ENCODE data around the gene CLMP.
"Not testable (repeated sequence)": the region's sequence is repeated elsewhere in the genome, so short reads cannot be mapped to it uniquely, and the experiment has no call there.

Gene CLMP

DNA sequence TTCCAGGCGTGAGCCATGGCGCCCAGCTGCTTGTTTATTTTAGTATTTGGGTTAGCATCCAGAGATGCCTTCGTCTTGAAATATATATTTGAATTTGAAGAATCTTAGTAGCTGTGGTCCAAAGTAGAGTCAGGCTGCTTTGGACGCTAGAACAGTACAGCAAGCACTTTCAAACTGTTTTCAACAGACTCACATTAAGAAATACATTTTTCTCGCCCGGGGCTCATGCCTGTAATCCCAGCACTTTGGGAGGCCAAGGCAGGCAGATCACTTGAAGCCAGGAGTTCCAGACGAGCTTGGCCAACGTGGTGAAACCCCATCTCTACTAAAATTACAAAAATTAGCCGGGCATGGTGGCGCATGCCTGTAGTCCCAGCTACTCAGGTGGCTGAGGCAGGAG is 106.2 kb downstream of the CLMP start:
- in situ Hi-C loops (cut with MboI; ENCODE audit: low sequenced_read_pairs), result not testable (repeated sequence)

DNA sequence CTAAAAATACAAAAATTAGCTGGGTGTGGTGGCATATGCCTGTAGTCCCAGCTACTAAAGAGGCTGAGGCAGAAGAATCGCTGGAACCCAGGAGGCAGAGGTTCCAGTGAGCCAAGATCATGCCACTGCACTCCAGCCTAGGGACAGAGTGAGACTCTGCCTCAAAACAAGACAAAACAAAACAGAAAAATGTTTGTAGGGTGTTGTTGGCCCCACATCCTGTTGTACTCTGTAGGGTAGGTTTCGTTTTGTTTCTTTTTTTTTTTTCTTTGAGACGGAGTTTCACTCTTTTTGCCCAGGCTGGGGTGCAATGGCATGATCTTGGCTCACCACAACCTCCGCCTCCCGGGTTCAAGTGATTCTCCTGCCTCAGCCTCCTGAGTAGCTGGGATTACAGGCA is 107.4 kb downstream of the CLMP start:
- in situ Hi-C loops (cut with MboI; ENCODE audit: low sequenced_read_pairs), result not testable (repeated sequence)

DNA sequence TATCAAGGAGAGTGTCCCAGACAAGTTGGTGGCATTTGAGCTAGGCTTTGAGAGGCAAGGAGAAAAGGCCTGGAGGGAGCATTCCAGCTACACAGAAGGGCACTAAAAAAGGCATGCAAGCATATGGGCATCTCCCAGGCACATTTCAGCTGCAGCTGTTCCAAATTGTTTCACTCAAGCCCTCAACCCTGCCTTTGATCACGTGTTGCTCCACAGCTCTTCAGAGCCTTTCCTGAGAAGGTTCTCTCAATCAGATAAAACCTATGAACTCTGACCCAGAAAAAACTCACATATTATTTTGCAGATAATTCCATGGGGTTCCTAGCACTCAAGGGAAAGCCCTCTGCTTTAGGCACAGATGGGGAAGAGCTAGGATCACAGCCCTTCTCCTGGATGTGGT is 108.7 kb downstream of the CLMP start:
- in situ Hi-C loops (cut with MboI; ENCODE audit: low sequenced_read_pairs), result no loop called here

DNA sequence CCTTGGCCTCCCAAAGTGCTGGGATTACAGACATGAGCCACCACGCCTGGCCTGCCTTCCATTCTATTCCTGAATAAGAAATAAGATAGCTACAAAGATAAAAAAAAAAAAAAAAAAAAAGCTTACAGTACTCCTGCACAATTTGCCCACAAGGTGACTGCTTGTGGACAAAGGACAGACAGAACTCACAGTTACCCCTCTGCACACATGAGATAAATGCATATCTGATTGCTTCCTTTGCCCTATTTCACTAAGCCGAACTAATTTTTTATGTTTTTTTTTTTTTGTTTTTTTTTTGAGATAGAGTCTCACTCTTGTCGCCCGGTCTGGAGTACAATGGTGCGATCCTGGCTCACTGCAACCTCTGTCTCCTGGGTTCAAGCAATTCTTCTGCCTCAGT is 109.6 kb downstream of the CLMP start:
- in situ Hi-C loops (cut with MboI; ENCODE audit: low sequenced_read_pairs), result no loop called here

DNA sequence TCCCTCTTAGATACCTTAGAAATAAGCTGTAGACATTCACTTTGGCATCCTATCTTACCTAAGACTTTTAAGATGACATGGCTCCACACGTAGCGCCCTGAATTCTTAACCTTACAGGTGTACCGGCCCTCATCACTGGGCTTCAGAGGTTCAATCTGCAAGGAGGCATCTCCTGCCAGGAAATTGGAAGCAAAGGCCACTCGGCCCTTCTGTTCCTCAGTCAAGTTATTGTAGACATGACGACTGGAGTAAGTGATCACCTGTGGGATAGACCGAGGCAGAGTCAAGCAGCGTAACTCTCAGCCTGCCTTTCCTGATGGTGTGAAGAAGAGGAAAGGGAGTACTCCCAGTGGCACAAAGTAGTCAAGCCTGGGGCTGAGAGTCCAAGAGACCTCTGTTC is 110.6 kb downstream of the CLMP start:
- in situ Hi-C loops (cut with MboI; ENCODE audit: low sequenced_read_pairs), result no loop called here

DNA sequence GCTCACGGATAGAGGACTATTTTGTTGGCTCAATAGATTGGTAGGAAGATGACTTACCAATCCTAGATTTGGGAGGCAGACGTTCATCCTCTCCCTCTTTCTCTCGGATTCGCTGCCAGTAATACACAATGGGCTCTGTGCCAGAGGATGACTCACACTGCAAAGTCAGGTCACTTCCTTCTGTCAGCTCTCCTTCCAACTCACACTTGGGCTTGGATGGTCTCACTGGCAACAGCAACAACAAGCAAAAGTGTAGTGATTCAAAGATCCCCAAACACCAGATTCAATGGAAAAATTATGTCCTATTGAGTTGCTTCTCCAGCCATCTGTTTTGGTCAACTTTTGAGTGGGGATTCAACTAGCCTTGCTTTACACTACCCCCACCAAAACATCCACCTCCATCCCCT is 111.4 kb downstream of the CLMP start:
- in situ Hi-C loops (cut with MboI; ENCODE audit: low sequenced_read_pairs), result no loop called here

DNA sequence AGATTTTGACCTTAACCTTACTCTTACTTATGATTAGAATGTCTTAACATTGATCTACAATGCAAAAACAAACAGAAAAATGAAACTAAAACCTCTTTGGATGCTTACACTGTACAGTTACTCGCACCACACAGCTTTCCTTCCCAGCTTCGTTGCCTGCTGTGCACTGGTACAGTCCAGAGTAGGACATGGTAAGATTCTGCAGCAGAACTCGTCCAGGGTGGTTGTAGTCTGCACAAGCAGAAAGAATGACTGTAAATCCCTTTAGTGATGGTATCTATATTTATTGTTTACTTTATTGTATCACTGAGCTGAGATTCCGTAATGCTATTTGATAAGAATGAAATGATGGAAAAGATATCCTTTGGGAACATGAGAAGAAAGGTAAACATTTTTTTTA is 112.1 kb downstream of the CLMP start:
- in situ Hi-C loops (cut with MboI; ENCODE audit: low sequenced_read_pairs), result no loop called here

DNA sequence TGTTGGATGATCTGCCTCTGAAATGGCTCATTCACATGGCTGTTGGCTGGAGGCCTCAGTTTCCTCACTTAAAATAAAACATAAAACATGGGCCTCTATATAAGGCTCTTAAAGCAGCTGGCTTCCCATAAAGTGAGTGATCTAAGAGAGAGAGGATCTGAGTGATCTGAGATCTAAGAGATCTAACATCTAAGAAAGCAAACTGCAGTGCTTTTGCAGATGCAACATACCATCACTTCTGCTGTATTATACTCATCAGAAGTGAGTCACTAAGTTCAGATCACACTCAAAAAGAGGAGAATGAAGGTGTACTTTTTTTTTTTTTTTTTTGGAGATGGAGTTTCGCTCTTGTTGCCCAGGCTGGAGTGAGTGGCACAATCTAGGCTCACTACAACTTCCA is 115.0 kb downstream of the CLMP start:
- in situ Hi-C loops (cut with MboI; ENCODE audit: low sequenced_read_pairs), result no loop called here

DNA sequence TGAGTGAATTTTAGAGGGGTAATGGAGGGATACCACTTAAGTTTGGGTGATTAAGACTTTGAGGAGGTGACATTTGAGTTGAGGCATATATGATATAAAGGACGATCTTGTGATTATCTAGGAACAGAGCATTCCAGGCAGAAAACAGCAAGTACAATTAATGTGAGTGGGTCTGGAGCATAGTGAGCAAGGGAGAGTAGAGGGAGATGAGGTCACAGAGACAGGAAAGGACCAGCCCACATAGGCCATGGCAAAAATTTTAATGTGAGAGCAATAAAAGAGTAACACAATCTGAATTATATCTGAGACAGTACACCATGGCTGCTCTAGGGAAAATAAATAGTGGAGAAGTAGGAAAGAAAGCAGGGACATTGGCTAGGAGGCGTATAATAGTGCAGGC is 118.6 kb downstream of the CLMP start:
- in situ Hi-C loops (cut with MboI; ENCODE audit: low sequenced_read_pairs), result no loop called here

DNA sequence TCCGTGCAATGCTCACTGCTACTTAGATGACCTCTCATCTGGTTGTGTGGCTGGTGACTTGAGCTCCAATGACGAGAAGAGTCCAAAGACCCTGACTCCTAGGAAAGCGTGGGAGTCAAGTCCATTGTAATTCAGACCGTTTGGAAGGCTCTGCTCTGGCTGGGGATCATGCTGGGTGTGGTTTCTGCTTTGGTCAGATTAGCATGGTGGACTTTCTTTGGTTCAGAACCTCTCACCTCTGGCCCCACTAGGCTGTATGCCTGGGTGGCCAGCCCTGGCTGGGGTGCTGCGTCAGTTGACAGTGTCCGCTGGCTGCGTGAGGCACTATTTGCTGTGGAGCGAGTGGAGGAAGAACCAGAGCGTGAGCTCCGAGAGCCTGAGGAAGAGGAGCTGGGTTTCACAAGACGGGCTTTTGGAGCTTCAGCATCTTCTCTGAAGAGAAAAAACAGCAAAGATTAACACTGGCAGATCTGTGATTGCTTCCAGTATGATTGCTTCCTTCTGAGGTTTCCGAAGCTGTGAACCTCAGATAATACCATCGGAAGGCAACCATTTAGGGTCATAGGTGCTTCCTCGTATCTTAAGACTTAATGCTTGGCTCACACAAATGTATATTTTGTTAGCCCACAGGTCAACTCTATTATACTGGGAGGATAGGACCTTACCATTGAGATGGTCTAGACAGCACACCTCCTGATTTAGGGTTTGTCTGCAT is 121.5 kb downstream of the CLMP start:
- in situ Hi-C loops (cut with MboI; ENCODE audit: low sequenced_read_pairs), result no loop called here

DNA sequence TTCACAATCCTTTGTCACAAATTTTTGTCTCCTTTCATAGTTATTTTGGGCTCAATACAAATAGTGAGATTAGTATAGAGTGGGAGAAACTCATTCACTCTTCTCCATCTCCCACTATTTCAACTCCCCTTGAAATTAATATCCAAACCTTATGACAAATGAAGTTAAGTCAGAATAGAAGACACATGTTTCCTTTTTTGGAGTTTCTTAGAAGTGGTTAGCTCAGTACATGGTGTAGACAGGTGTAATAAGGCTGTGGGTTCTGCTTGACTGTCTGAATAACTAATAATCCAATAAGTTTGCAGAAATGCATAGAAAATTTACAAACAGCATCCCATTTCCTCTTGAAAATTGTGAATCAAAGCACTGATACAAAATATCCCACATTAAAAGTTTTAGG is 122.3 kb downstream of the CLMP start:
- in situ Hi-C loops (cut with MboI; ENCODE audit: low sequenced_read_pairs), result no loop called here

DNA sequence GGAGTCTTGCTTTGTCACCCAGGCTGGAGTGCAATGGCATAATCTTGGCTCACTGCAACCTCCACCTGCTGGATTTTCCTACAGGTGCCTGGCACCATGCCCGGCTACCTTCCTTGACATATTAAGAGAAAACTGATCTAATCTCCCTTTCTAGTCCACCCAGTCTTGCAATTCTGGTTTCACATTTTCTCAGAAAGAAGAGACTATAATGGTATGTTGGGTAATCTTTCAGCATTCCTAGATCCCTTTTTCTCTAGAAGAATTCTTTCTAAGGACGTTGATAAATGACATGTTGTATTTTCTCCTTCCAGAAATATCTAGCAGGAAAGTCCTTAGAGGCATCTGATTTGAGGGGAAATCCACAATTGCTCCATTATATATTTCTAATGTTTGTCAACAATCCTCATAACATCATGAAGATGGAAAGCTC is 122.7 kb downstream of the CLMP start:
- in situ Hi-C loops (cut with MboI; ENCODE audit: low sequenced_read_pairs), result no loop called here

DNA sequence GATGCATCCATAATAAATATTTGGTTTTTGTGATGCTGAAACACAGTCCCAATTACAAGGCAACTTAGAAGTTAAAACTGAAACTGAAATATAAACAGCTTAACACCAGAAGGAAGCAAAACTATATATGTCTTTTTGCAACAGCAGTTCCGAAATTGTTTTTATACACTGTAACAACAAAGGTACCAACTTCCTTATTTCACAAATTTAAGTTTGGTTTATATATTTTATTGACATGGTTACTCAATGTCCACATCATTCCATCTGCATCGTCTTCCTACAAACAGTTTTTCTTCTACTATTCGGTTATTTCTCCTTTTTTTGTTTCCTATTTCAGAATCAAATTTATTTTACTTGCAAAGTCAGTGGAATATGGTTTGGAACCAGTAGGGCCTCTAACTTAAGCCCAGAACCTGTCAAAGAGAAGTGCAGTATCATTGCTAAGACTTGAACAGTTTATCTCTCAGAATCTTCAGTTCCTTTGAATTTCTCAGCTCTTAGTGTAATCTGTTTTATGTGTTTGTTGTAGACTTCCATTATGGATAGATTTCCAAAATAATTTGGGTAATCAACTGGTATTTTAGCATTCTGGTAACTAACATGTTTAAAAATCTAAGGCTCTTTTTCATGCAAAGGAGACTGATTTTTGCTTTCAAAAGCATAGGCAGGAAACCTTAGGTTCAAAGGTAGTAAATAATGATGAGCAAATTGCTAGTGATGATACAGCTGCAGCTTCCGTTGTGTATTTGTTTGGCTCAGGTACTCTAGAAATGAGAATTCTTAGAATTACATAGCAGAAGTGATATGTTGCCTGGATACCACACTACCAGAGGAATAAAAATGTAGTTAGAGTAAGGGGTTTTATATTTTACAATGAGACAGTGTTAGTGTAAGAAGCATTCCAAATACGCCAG is 124.9 kb downstream of the CLMP start:
- in situ Hi-C loops (cut with MboI; ENCODE audit: low sequenced_read_pairs), result no loop called here

DNA sequence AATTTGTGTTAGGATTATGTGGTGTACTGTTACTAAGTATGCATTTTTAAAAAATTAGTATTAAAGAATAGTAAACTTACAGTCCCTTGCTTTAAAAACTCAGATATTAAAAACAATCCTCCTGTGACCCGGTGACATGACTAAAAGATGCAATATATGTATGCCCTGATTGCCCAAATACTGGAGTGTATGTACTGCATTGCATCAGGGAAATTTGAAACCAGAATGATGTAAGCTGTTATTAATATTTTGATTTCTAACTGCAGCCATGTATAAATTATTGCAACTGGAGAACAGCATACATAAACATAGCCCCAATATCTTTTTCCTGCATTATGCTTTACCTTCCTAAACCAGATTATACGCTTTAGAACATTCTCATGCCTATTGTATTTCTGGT is 129.4 kb downstream of the CLMP start:
- in situ Hi-C loops (cut with MboI; ENCODE audit: low sequenced_read_pairs), result no loop called here

DNA sequence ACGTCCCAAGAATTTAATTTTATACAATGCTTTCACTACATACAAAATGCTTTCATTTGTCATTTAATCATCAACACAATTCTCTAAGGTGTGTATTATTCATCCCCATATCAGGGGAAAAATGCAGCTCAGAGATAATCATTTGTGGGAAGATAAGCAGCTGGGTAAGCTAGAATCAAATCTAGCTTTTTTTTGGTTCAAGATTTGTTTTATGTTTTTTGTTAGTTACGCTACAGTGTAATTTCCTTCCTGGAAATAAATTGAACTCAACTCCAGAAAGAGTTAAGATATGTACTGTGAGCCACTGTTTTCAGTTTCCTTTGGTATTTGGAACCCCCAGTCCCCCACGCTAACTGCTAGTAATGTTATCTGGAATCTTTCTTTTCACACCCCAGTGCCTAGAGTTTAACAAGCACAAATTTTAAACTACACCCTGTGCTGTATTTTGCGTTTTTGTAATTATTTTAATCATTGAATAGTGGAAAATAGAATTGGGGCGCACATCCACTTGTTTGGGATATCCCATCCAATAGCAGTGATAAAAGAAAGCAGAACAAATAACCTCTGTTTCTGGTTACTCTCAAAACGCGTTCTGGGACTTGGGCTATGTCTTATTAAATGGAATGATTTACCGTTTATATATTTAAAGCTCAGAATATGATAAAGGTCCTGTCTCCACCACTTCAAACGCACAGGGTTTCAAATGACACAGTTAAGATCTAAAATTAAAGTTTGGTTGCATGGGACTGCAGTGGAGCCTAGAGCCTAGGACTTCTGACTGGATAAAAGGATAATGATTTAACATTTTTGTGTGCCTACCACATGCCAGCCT is 131.0 kb downstream of the CLMP start:
- in situ Hi-C loops (cut with MboI; ENCODE audit: low sequenced_read_pairs), result no loop called here

DNA sequence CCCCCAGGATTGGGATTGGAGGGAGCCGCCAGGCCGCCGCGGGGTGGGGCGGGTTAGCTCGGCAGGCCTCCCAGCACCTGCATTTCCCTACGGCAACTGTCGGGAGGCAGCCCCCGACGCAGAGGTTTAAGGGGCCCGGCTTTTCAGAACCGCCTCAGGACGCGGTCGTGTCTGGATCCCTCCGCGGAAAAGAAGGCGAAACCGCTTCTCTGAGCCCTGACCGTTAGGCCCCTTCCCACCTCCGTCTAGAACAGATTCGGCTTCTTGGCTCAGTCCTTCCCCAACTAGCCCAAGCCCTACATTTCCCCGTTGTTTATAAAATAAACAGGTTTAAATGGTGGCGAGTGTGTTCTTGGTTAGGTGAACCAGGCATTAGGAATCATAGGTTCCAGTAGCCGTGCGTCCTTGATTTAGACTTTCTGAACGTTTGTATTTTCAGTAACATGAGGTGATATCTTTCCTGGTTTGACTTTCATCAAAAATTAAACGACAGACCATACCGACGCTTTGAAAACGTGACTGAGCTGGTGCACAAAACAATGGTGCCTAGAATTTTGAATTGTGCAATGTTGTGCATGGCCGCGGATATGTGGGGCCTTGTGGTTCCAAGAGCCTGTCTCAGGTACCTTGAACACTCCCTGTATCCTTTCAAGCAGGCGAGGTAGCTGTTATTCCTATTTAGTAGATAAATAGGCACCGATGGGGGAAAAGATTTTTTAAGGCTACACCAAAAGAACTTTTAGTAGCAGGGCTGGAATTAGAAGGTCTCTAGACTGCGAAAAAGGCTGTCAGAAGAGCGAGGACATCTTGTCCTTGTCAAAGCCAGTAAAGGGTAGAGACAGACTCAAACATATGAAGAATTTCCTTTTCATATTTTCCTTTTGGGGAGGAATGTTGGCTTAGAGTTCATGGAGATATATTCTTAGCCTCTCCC is 131.9 kb downstream of the CLMP start:
- in situ Hi-C loops (cut with MboI; ENCODE audit: low sequenced_read_pairs), result no loop called here

DNA sequence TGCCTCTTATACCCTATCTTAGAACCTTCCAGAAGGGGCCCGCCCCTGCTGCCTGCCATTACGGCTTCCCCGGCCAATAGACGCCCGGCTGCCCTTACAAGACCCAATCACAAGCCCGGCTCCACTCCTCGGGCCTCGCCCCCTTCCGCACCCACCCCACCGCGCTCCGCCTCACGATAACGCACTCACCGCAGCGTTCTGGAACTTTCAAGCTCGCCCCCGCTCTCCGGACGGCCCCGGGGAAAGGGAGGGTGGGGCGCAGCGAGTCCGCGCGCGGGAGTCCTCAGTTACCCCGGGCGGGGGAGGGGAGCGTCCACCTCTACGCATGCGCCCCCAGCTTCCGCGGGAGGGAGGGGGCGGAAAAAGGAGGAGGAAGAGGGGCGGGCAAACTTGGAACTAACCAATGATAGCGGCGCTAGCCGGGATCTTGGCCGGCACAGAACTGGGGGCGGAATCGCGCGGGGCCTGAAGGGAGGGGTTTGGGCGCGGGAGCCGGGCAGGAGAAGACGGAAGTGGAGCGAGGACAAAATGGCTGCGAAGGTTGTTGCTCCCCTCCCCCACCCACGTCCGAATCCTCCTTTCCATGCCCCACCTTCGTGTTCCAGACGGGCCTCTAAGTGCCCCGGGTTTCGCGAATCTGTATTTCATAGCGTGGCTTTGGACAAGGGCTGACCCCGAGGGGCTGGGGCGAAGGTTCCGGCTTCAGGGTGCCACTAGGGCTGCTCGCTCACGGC is 132.7 kb downstream of the CLMP start:
- in situ Hi-C loops (cut with MboI; ENCODE audit: low sequenced_read_pairs), result no loop called here

DNA sequence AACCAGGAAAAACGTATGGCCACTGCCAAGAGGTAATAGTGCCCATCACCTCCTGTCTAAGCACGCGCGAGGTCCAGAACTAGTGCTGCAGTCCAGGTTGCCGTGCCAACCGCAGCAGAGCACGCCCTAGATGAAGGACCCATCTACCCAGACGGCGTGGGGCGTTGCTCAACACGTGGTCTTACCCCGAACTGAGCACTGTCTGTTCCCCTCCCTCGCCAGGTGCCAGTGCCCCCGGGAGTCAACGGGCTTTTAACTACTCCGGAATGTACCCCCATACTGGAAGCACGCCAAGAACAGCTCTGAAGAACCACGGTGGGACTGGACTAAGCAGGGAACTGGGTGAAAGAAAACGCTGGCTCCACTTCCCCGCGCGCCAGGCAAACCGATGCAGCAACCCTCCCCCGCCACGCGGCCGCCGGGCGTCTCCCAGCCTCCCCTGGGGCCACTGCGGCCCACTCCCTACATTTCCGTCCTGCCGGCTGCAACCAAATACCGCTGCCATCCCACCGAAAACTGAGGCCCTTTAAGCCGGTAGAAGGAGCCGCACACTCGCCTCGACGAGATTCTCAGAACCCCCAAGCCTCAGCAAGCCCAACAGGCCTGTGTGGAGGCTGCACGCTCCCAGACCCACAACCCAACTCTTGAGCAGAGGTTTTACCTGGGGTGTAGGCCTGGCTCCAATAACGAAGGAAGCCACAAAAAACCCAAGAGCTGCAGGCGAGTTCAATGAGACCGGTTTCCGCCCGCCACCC is 133.5 kb downstream of the CLMP start, which contains the start of gene HSPA8:
Gene HSPA8, minus strand, starts transcription at position 734 of the 755 bp plus-strand sequence. CDS start 812 bp downstream, outside the sequence.
- in situ Hi-C loops (cut with MboI; ENCODE audit: low sequenced_read_pairs), result no loop called here
